Measurements from ENCODE around the gene DAG1. TPM values are rescaled to one million over a fixed set of nuclear protein-coding genes. Genes with fewer than 3 reads are reported as not detected.

Gene DAG1
- total RNA-seq, 1 experiment from 2014 or later, result 93.0 TPM

DNA sequence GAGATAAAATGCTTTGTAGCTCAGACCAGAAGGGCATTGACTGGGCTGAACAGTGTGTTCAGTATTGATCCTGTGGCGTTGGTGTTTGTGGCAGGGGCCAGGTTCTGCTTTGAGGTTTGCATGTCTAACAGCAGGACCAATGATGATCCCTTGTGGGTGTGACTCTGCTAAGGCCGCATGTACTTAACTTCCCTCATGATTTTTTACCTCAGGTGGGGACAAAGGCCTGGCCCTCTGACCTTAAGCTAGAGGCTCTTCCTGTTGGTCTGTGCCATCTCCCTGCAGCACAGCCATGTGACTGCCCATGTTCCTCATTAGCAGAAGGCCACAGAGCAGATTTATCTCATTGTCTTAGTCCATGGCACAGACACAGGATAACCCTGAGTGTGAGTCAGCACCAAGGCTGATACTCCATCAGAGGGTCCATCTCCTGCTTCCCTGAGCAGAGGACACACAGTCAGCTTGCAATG is 49.9 kb downstream of the DAG1 start:
- Histone ChIP-seq H2BK12ac (ENCODE audit: insufficient read length, low read depth, low read length) (no peak overlapping the region), H3K4me2 (ENCODE audit: insufficient read depth, insufficient read length, low read length) (no peak overlapping the region), H2BK120ac (ENCODE audit: low read depth, low read length, poor library complexity, severe bottlenecking) (no peak overlapping the region), H2AFZ (ENCODE audit: low read length) (no peak overlapping the region), H4K91ac (ENCODE audit: insufficient read length, low read depth, low read length) (no peak overlapping the region), H2BK15ac (ENCODE audit: low read depth, low read length) (no peak overlapping the region), H3K18ac (ENCODE audit: insufficient read length, low read depth, low read length) (no peak overlapping the region), H4K20me1 (ENCODE audit: control insufficient read depth, insufficient read depth, insufficient read length) (no peaks in the 10 kb centered on the region), H2BK20ac (ENCODE audit: low read depth, low read length, poor library complexity, severe bottlenecking) (no peak overlapping the region), H4K8ac (replicated peaks; ENCODE audit: insufficient read length, low read depth, low read length) (no peak overlapping the region), H3K27me3 (ENCODE audit: insufficient read depth, low read length) (no peaks in the 10 kb centered on the region), H3T11ph (ENCODE audit: low read length) (no peak overlapping the region), H4K5ac (ENCODE audit: insufficient read length, low read depth, low read length) (no peak overlapping the region), H3K79me2 (ENCODE audit: insufficient read depth, low read length) (no peaks in the 10 kb centered on the region), H3K9me3 (ENCODE audit: control insufficient read depth, low read depth, low read length) (no peaks in the 10 kb centered on the region), H2AK5ac (ENCODE audit: insufficient read length, low read length) (no peak overlapping the region), H2BK5ac (ENCODE audit: insufficient read length, low read length) (no peak overlapping the region), H3K23ac (ENCODE audit: insufficient read length, low read depth, low read length) (no peak overlapping the region), H3K79me1 (ENCODE audit: insufficient read depth, low read depth, low read length, poor library complexity, severe bottlenecking) (no peaks in the 10 kb centered on the region), H3K14ac (ENCODE audit: insufficient read depth, low read length) (no peak overlapping the region), H3K27ac (ENCODE audit: insufficient read length, low read depth, low read length) (no peak overlapping the region), H3K4ac (ENCODE audit: low read depth, low read length) (no peak overlapping the region), H3K4me1 (ENCODE audit: insufficient read depth, low read length) (no peaks in the 10 kb centered on the region), H3K23me2 (ENCODE audit: insufficient read length, low read depth, low read length, poor library complexity, severe bottlenecking) (no peaks in the 10 kb centered on the region), H3K56ac (ENCODE audit: insufficient read length, low read depth, low read length) (no peak overlapping the region), H3K9ac (ENCODE audit: extremely low read depth, insufficient read length, low read length) (no peak overlapping the region)
- H3K27ac Mint-ChIP-seq, result peak overlapping the region in 2 of 3 experiments; percentile 66 to 86; a peak in 5 of 7 replicates
- TF ChIP-seq, protein P1, sequence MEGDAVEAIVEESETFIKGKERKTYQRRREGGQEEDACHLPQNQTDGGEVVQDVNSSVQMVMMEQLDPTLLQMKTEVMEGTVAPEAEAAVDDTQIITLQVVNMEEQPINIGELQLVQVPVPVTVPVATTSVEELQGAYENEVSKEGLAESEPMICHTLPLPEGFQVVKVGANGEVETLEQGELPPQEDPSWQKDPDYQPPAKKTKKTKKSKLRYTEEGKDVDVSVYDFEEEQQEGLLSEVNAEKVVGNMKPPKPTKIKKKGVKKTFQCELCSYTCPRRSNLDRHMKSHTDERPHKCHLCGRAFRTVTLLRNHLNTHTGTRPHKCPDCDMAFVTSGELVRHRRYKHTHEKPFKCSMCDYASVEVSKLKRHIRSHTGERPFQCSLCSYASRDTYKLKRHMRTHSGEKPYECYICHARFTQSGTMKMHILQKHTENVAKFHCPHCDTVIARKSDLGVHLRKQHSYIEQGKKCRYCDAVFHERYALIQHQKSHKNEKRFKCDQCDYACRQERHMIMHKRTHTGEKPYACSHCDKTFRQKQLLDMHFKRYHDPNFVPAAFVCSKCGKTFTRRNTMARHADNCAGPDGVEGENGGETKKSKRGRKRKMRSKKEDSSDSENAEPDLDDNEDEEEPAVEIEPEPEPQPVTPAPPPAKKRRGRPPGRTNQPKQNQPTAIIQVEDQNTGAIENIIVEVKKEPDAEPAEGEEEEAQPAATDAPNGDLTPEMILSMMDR (conservative IDR thresholded peaks at IDR 0.05), result no peak
- no peaks in the 10 kb centered on the region for H3K27me3 Mint-ChIP-seq (ENCODE audit: low read depth)
- no peaks in the 10 kb centered on the region; a peak in 1 of 5 replicates for H3K9me3 Mint-ChIP-seq
- H3K36me3 Mint-ChIP-seq (ENCODE audit: insufficient read depth in 1 of 3, low read depth in 3 of 3), result peaks cover 14 to 57% (median 44%) of the 10 kb centered on the region in 3 experiments; a peak in 6 of 7 replicates
- no CpG with 5 or more reads among the region's 2 CpGs for WGBS (ENCODE audit: extremely low coverage, insufficient read length, low lambda C conversion rate)
- H3K4me3 Mint-ChIP-seq, result no peak overlapping the region; a peak in 1 of 5 replicates
- H3K4me1 Mint-ChIP-seq, result peaks cover 15 to 17% of the 10 kb centered on the region in 2 experiments
- no peak for DNase-seq

All from H9 (cell line).